Measurements from ENCODE around the gene TMEM42. TPM values are rescaled to one million over a fixed set of nuclear protein-coding genes. Genes with fewer than 3 reads are reported as not detected.
"Not testable (repeated sequence)": the region's sequence is repeated elsewhere in the genome, so short reads cannot be mapped to it uniquely, and the experiment has no call there.

TMEM42 gene
- total RNA-seq = 14.3 and 16.5 TPM in 2 replicates

- DNase-seq (ENCODE audit: low read depth) = peak; percentile 69
Measured at GRCh38 chr3:44861412-44862225, at the start of gene TMEM42. TMEM42 (plus strand) TSS chr3:44861912; CDS start chr3:44861925, 13 bp downstream.

- no peak for DNase-seq (ENCODE audit: low read depth)
Measured at GRCh38 chr3:44814751-44815150, 47.0 kb upstream of the TMEM42 start.

GRCh38 chr3:44816334-44816733, 45.4 kb upstream of the TMEM42 start:
- not testable (repeated sequence) for DNase-seq (ENCODE audit: low read depth)

- DNase-seq (ENCODE audit: low read depth) = not testable (repeated sequence)
Measured at GRCh38 chr3:44821206-44821605, 40.5 kb upstream of the TMEM42 start.

GRCh38 chr3:44825264-44825925, 36.3 kb upstream of the TMEM42 start:
- DNase-seq (ENCODE audit: low read depth) = peak; percentile 94

GRCh38 chr3:44827196-44827595, 34.5 kb upstream of the TMEM42 start:
- no peak for DNase-seq (ENCODE audit: low read depth)

- no peak for DNase-seq (ENCODE audit: low read depth)
Measured at GRCh38 chr3:44831232-44831631, 30.5 kb upstream of the TMEM42 start.

- DNase-seq (ENCODE audit: low read depth) = no peak
Measured at GRCh38 chr3:44832032-44832431, 29.7 kb upstream of the TMEM42 start.

- DNase-seq (ENCODE audit: low read depth) = no peak
Measured at GRCh38 chr3:44832965-44833364, 28.7 kb upstream of the TMEM42 start.

GRCh38 chr3:44833394-44833793, 28.3 kb upstream of the TMEM42 start:
- no peak for DNase-seq (ENCODE audit: low read depth)

GRCh38 chr3:44835684-44836083, 26.0 kb upstream of the TMEM42 start:
- no peak for DNase-seq (ENCODE audit: low read depth)

GRCh38 chr3:44842376-44842775, 19.3 kb upstream of the TMEM42 start:
- DNase-seq (ENCODE audit: low read depth) = no peak

- no peak for DNase-seq (ENCODE audit: low read depth)
Measured at GRCh38 chr3:44845528-44846520, 15.9 kb upstream of the TMEM42 start.

- DNase-seq (ENCODE audit: low read depth) = no peak
Measured at GRCh38 chr3:44848634-44849033, 13.1 kb upstream of the TMEM42 start.

- DNase-seq (ENCODE audit: low read depth) = not testable (repeated sequence)
Measured at GRCh38 chr3:44856663-44857062, 5.0 kb upstream of the TMEM42 start.

- no peak for DNase-seq (ENCODE audit: low read depth)
Measured at GRCh38 chr3:44860117-44860516, 1.6 kb upstream of the TMEM42 start.

- peak; percentile 23 for DNase-seq (ENCODE audit: low read depth)
Measured at GRCh38 chr3:44862226-44862637, 520 bp downstream of the TMEM42 start.

- no peak for DNase-seq (ENCODE audit: low read depth)
Measured at GRCh38 chr3:44865272-44866035, 3.7 kb downstream of the TMEM42 start.

- no peak for DNase-seq (ENCODE audit: low read depth)
Measured at GRCh38 chr3:44867421-44868111, 5.9 kb downstream of the TMEM42 start.

- no peak for DNase-seq (ENCODE audit: low read depth)
Measured at GRCh38 chr3:44870375-44871061, 8.8 kb downstream of the TMEM42 start.

Data from renal cortical epithelial cell (primary cell).